Osteoblast (primary cell): ENCODE results near the gene IL34. TPM values are rescaled to one million over a fixed set of nuclear protein-coding genes. Genes with fewer than 3 reads are reported as not detected.
A peak's percentile ranks its signal among the peaks of the same experiment; 100 is the strongest.

Source experiments
- DNase-seq: peaks from one replicate; pipeline ENCODE4 v3.0.0; 2011; ENCODE audit warnings: low spot score, mixed read lengths; ENCODE audit not compliant: insufficient read length; ENCODE audit errors: missing footprints
- H2AFZ ChIP-seq: 2 replicates; pipeline ENCODE4 v1.6.0; 2011; ENCODE audit warnings: mild to moderate bottlenecking, low read length
- H3K27ac ChIP-seq: 2 replicates; pipeline ENCODE4 v1.5.1; 2011; ENCODE audit warnings: mild to moderate bottlenecking, low read depth, low read length, moderate library complexity
- H3K27me3 ChIP-seq: 2 replicates; pipeline ENCODE4 v1.6.0; 2012; ENCODE audit warnings: mild to moderate bottlenecking, control low read depth, inconsistent platforms, low read length, moderate library complexity; ENCODE audit not compliant: insufficient read depth
- H3K36me3 ChIP-seq: 2 replicates; pipeline ENCODE4 v1.5.1; 2011; ENCODE audit warnings: mild to moderate bottlenecking, low read length, control low read depth, moderate library complexity; ENCODE audit not compliant: insufficient read depth
- H3K4me1 ChIP-seq: 2 replicates; pipeline ENCODE4 v1.5.1; 2011; ENCODE audit warnings: mild to moderate bottlenecking, low read length, control low read depth, moderate library complexity; ENCODE audit not compliant: insufficient read depth
- H3K4me2 ChIP-seq: 2 replicates; pipeline ENCODE4 v1.6.0; 2011; ENCODE audit warnings: mild to moderate bottlenecking, low read length; ENCODE audit not compliant: insufficient read depth
- H3K4me3 ChIP-seq: fragments of 200-600 bp; sonication (generic); 3 replicates; pipeline ENCODE4 v1.5.1; 2012; ENCODE audit warnings: mild to moderate bottlenecking, low read length, inconsistent platforms; ENCODE audit not compliant: insufficient read depth
- H3K79me2 ChIP-seq: 2 replicates; pipeline ENCODE4 v1.6.0; 2012; ENCODE audit warnings: mild to moderate bottlenecking, low read length, control low read depth, inconsistent platforms; ENCODE audit not compliant: insufficient read depth
- H3K9me3 ChIP-seq: 2 replicates; pipeline ENCODE4 v1.5.1; 2011; ENCODE audit warnings: low read depth, low read length, control low read depth
- H4K20me1 ChIP-seq: 2 replicates; pipeline ENCODE4 v1.6.0; 2012; ENCODE audit warnings: mild to moderate bottlenecking, low read length, control low read depth; ENCODE audit not compliant: insufficient read depth
- total RNA-seq: library from RNA; depleted of rRNA; stranded (reverse); fragments of >200 nt; gene quantifications from 2 replicates; pipeline ENCODE4 v1.2.3, GENCODE V29; 2012
- TF ChIP-seq, protein P1 (sequence below): IDR thresholded peaks from 2 replicates; pipeline ENCODE4 v1.5.1; 2011; ENCODE audit warnings: mild to moderate bottlenecking, low read depth, low read length, moderate library complexity; ENCODE audit errors: extremely low read depth

IL34 gene
- total RNA-seq, 1 donor: 9.4 TPM

- peaks cover 9% of the 10 kb centered on the region for H3K79me2 ChIP-seq
- H3K27me3 ChIP-seq: no peaks in the 10 kb centered on the region
- no peaks in the 10 kb centered on the region for H4K20me1 ChIP-seq
- peak overlapping the region; percentile 38 for H2AFZ ChIP-seq
- H3K9me3 ChIP-seq: no peaks in the 10 kb centered on the region
- H3K4me3 ChIP-seq: no peak overlapping the region
- H3K36me3 ChIP-seq: peaks cover 4% of the 10 kb centered on the region
- H3K27ac ChIP-seq: peak overlapping the region; percentile 88
- TF ChIP-seq, protein P1, sequence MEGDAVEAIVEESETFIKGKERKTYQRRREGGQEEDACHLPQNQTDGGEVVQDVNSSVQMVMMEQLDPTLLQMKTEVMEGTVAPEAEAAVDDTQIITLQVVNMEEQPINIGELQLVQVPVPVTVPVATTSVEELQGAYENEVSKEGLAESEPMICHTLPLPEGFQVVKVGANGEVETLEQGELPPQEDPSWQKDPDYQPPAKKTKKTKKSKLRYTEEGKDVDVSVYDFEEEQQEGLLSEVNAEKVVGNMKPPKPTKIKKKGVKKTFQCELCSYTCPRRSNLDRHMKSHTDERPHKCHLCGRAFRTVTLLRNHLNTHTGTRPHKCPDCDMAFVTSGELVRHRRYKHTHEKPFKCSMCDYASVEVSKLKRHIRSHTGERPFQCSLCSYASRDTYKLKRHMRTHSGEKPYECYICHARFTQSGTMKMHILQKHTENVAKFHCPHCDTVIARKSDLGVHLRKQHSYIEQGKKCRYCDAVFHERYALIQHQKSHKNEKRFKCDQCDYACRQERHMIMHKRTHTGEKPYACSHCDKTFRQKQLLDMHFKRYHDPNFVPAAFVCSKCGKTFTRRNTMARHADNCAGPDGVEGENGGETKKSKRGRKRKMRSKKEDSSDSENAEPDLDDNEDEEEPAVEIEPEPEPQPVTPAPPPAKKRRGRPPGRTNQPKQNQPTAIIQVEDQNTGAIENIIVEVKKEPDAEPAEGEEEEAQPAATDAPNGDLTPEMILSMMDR: no peak
- H3K4me2 ChIP-seq: peak overlapping the region; percentile 31
- peaks cover 70% of the 10 kb centered on the region for H3K4me1 ChIP-seq
- DNase-seq: no peak
These were observed 57.5 kb downstream of the IL34 start for GRCh38 chr16:70703835-70704381.

DNA sequence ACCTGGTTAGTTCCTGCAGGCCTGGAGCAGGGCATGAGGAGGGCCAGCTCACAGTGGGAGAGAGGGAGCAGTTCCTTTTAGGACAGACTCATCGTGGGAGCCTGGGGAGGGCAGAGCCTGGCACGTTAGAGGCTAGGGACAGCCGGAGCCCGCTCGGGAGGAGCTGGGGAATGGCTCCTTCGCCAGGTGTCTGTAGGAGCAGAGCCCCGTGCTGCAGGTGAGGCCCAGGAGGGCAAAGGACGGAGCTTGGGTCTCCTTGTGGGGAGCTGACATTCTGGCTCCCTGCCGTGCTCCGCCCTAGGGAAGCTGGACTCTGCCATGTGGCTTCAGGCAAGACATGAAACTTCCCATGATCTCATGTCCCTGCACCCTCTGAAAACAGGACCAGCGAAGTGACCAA lies 58.2 kb downstream of the IL34 start:
- H3K4me1 ChIP-seq: peaks cover 70% of the 10 kb centered on the region
- no peak overlapping the region for H2AFZ ChIP-seq
- no peak for DNase-seq
- no peaks in the 10 kb centered on the region for H3K27me3 ChIP-seq
- peaks cover 9% of the 10 kb centered on the region for H3K79me2 ChIP-seq
- peaks cover under 1% of the 10 kb centered on the region for H3K36me3 ChIP-seq
- no peaks in the 10 kb centered on the region for H4K20me1 ChIP-seq
- no peak overlapping the region for H3K4me2 ChIP-seq
- H3K4me3 ChIP-seq: no peak overlapping the region
- peak overlapping the region; percentile 88 for H3K27ac ChIP-seq
- H3K9me3 ChIP-seq: no peaks in the 10 kb centered on the region
- TF ChIP-seq, protein P1: no peak

DNA sequence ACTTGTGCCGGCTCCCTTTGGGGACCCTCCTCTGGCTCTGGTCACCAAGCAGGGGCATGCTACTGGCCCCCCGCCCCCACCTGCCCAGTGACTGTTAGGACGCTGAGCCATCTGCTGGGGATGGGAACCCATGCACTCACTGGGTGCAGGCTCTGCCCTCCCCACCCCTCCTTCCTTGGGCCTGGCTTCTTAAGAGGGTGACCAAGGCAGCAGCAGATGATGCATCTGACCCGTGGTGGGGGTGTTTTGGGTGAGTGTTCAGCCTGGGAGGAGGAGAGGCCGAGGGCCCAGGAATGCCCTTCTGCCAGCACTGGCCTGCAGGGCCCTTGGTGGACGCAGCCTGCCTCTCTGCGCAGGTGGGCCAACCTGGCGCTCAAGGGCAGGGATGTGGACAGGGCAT lies 58.7 kb downstream of the IL34 start:
- H3K4me2 ChIP-seq: no peak overlapping the region
- peak; percentile 94 for DNase-seq

DNA sequence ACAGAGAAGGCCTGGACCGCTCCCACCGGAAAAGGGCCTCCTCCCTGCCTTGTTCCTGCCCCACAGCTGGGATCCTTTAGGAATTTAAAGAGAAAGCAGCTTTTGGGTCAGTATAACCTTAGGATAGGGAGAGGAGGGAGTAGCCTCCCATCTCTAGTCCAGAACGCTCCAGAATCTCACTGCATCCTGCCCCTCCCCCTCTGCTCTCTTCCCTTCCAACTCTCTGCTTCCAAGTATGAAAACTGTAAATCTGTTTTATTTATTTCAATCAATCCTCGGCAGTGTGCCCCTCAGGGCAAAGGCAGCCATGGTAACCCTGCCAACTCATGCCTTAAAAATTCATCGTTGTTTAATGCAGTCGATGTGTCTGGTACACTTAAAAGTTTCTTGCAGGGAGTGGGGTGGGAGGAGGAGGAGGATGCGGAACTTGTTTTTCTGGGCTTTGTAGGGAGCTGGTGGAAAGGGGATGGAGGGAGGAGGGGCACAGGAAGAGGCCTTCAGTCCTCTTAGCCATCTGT lies 60.6 kb downstream of the IL34 start:
- no peaks in the 10 kb centered on the region for H3K9me3 ChIP-seq
- H3K36me3 ChIP-seq: no peaks in the 10 kb centered on the region
- TF ChIP-seq, protein P1: no peak
- H3K79me2 ChIP-seq: peaks cover 5% of the 10 kb centered on the region
- no peaks in the 10 kb centered on the region for H4K20me1 ChIP-seq
- no peak overlapping the region for H3K4me3 ChIP-seq
- H3K4me2 ChIP-seq: peak overlapping the region; percentile 40
- H3K27me3 ChIP-seq: no peaks in the 10 kb centered on the region
- H3K4me1 ChIP-seq: peaks cover 56% of the 10 kb centered on the region
- peak; percentile 96 for DNase-seq
- H3K27ac ChIP-seq: peak overlapping the region; percentile 88
- no peak overlapping the region for H2AFZ ChIP-seq

More for the DNA sequence above, 58.7 kb downstream of the IL34 start:
- Histone ChIP-seq H3K27ac (peak overlapping the region; percentile 88), H2AFZ (no peak overlapping the region), H3K9me3 (no peaks in the 10 kb centered on the region), H3K4me3 (no peak overlapping the region), H3K79me2 (peaks cover 9% of the 10 kb centered on the region), H3K27me3 (no peaks in the 10 kb centered on the region), H4K20me1 (no peaks in the 10 kb centered on the region), H3K4me1 (peaks cover 70% of the 10 kb centered on the region), H3K36me3 (no peaks in the 10 kb centered on the region)
- TF ChIP-seq, protein P1: no peak
